ENCODE data around the gene PDZD2.

The PDZD2 gene

GRCh38 chr5:31635446-31635845, 3.5 kb upstream of the PDZD2 start:
- intact Hi-C loops (cut with DNase I): no loop called here
- no peak for DNase-seq

- no peak for DNase-seq
- intact Hi-C loops (cut with DNase I): loop anchor here (2.0 kb wide), 1 partner anchor 171 kb away; no protein-coding TSS in a partner anchor
Measured at GRCh38 chr5:31637851-31638250, 1.1 kb upstream of the PDZD2 start.

- intact Hi-C loops (cut with DNase I): loop anchor here (2.0 kb wide), 1 partner anchor 170 kb away; no protein-coding TSS in a partner anchor
- DNase-seq: peak in 5 of 10 donors; percentile 22 to 84 (median 35)
Measured at GRCh38 chr5:31638345-31638744, 586 bp upstream of the PDZD2 start.

GRCh38 chr5:31639481-31640411, 815 bp downstream of the PDZD2 start:
- intact Hi-C loops (cut with DNase I): loop anchor here (2.0 kb wide), 1 partner anchor 169 kb away; no protein-coding TSS in a partner anchor
- peak in 3 of 10 donors; percentile 34 to 80 (median 77) for DNase-seq

GRCh38 chr5:31640573-31640972, 1.6 kb downstream of the PDZD2 start:
- no peak for DNase-seq
- intact Hi-C loops (cut with DNase I): no loop called here

- DNase-seq: no peak
- intact Hi-C loops (cut with DNase I): no loop called here
Measured at GRCh38 chr5:31641059-31641458, 2.1 kb downstream of the PDZD2 start.

GRCh38 chr5:31641575-31641974, 2.6 kb downstream of the PDZD2 start:
- intact Hi-C loops (cut with DNase I): no loop called here
- no peak for DNase-seq

GRCh38 chr5:31645420-31646081, 6.6 kb downstream of the PDZD2 start:
- DNase-seq: no peak

GRCh38 chr5:31648326-31648725, 9.4 kb downstream of the PDZD2 start:
- intact Hi-C loops (cut with DNase I): no loop called here

More at GRCh38 chr5:31645420-31646081, 6.6 kb downstream of the PDZD2 start:
- intact Hi-C loops (cut with DNase I): no loop called here

GRCh38 chr5:31651241-31651640, 12.3 kb downstream of the PDZD2 start:
- intact Hi-C loops (cut with DNase I): no loop called here
- no peak for DNase-seq

More at GRCh38 chr5:31648326-31648725, 9.4 kb downstream of the PDZD2 start:
- DNase-seq: no peak

- intact Hi-C loops (cut with DNase I): no loop called here
- no peak for DNase-seq
Measured at GRCh38 chr5:31655491-31655890, 16.6 kb downstream of the PDZD2 start.

GRCh38 chr5:31656806-31657205, 17.9 kb downstream of the PDZD2 start:
- intact Hi-C loops (cut with DNase I): no loop called here
- no peak for DNase-seq

GRCh38 chr5:31657315-31657979, 18.5 kb downstream of the PDZD2 start:
- no peak for DNase-seq
- intact Hi-C loops (cut with DNase I): no loop called here

GRCh38 chr5:31661257-31661656, 22.3 kb downstream of the PDZD2 start:
- no peak for DNase-seq
- intact Hi-C loops (cut with DNase I): no loop called here

- DNase-seq: no peak
- intact Hi-C loops (cut with DNase I): no loop called here
Measured at GRCh38 chr5:31663519-31663918, 24.6 kb downstream of the PDZD2 start.

GRCh38 chr5:31664566-31664965, 25.6 kb downstream of the PDZD2 start:
- intact Hi-C loops (cut with DNase I): no loop called here
- DNase-seq: no peak

GRCh38 chr5:31671339-31671741, 32.4 kb downstream of the PDZD2 start:
- intact Hi-C loops (cut with DNase I): no loop called here
- peak in 8 of 10 donors; percentile 30 to 87 (median 50) for DNase-seq

GRCh38 chr5:31674371-31674951, 35.5 kb downstream of the PDZD2 start:
- intact Hi-C loops (cut with DNase I): no loop called here
- no peak for DNase-seq

- DNase-seq: no peak
- intact Hi-C loops (cut with DNase I): no loop called here
Measured at GRCh38 chr5:31675472-31675871, 36.5 kb downstream of the PDZD2 start.

- DNase-seq: peak in 7 of 10 donors; percentile 23 to 88 (median 50)
- intact Hi-C loops (cut with DNase I): no loop called here
Measured at GRCh38 chr5:31678180-31678579, 39.2 kb downstream of the PDZD2 start.

Data from posterior cingulate gyrus (tissue), 11 donors.